Astrocyte (in vitro differentiated cells and primary cell): ENCODE data around the gene TRIM56. TPM values are rescaled to one million over a fixed set of nuclear protein-coding genes. Genes with fewer than 3 reads are reported as not detected.

Source experiments
- DNase-seq: peaks from one replicate; pipeline ENCODE4 v3.0.0-alpha.2; 2010; ENCODE audit warnings: low read depth
- FAIRE-seq: peaks from 2 replicates; lab custom pipeline; 2011; peaks lifted over from hg19 to GRCh38; lab: Jason Lieb, UNC
- H2AFZ ChIP-seq: 2 replicates; pipeline ENCODE4 v1.6.0; 2012; ENCODE audit warnings: low read depth, low read length, inconsistent platforms
- H3K27ac ChIP-seq: 2 replicates; pipeline ENCODE4 v1.5.1; 2011; ENCODE audit warnings: low read depth, low read length, inconsistent platforms
- H3K27me3 ChIP-seq: 2 replicates; pipeline ENCODE4 v1.6.0; 2011; ENCODE audit warnings: low read length, inconsistent platforms; ENCODE audit not compliant: insufficient read depth
- H3K36me3 ChIP-seq: 2 replicates; pipeline ENCODE4 v1.5.1; 2011; ENCODE audit warnings: low read length, inconsistent platforms; ENCODE audit not compliant: insufficient read depth
- H3K4me1 ChIP-seq: 2 replicates; pipeline ENCODE4 v1.5.1; 2011; ENCODE audit warnings: low read length, inconsistent platforms; ENCODE audit not compliant: insufficient read depth
- H3K4me2 ChIP-seq: 2 replicates; pipeline ENCODE4 v1.6.0; 2012; ENCODE audit warnings: low read length, inconsistent platforms
- H3K4me3 ChIP-seq: 2 replicates; pipeline ENCODE4 v1.5.1; 2011; ENCODE audit warnings: low read depth, mild to moderate bottlenecking, low read length, inconsistent platforms; ENCODE audit not compliant: insufficient read depth
- H3K79me2 ChIP-seq: 2 replicates; pipeline ENCODE4 v1.6.0; 2012; ENCODE audit warnings: mild to moderate bottlenecking, low read length, inconsistent platforms; ENCODE audit not compliant: insufficient read depth
- H3K9ac ChIP-seq: 2 replicates; pipeline ENCODE4 v1.6.0; 2012; ENCODE audit warnings: mild to moderate bottlenecking, low read length, inconsistent platforms
- H3K9me3 ChIP-seq: 2 replicates; pipeline ENCODE4 v1.5.1; 2012; ENCODE audit warnings: low read depth, mild to moderate bottlenecking, low read length, inconsistent platforms; ENCODE audit not compliant: insufficient read depth
- H4K20me1 ChIP-seq: 2 replicates; pipeline ENCODE4 v1.6.0; 2012; ENCODE audit warnings: low read length, inconsistent platforms; ENCODE audit not compliant: insufficient read depth
- H3K27ac Mint-ChIP-seq: one replicate; pipeline ENCODE4 v1.8.0; 2021; ENCODE audit warnings: mild to moderate bottlenecking, mixed read lengths; ENCODE audit not compliant: unreplicated experiment
- H3K27me3 Mint-ChIP-seq: one replicate; pipeline ENCODE4 v1.8.0; 2021; ENCODE audit warnings: low read depth, mixed read lengths; ENCODE audit not compliant: unreplicated experiment
- H3K36me3 Mint-ChIP-seq: one replicate; pipeline ENCODE4 v1.8.0; 2021; ENCODE audit warnings: low read depth, mixed read lengths; ENCODE audit not compliant: unreplicated experiment
- H3K4me1 Mint-ChIP-seq: one replicate; pipeline ENCODE4 v1.8.0; 2021; ENCODE audit warnings: low read depth, mixed read lengths; ENCODE audit not compliant: unreplicated experiment
- H3K4me3 Mint-ChIP-seq: one replicate; pipeline ENCODE4 v1.8.0; 2021; ENCODE audit warnings: mild to moderate bottlenecking, moderate library complexity, mixed read lengths; ENCODE audit not compliant: unreplicated experiment
- H3K9me3 Mint-ChIP-seq: one replicate; pipeline ENCODE4 v1.8.0; 2021; ENCODE audit warnings: mild to moderate bottlenecking, mixed read lengths; ENCODE audit not compliant: unreplicated experiment
- CTCF ChIP-seq: IDR thresholded peaks from 2 replicates; pipeline ENCODE4 v1.5.1; 2011; ENCODE audit warnings: low read depth, mild to moderate bottlenecking, inconsistent platforms, low read length, moderate library complexity; ENCODE audit not compliant: insufficient read depth
- EZH2 ChIP-seq: IDR thresholded peaks from 2 replicates; pipeline ENCODE4 v1.6.1; 2012; ENCODE audit warnings: mild to moderate bottlenecking, low read length, inconsistent platforms; ENCODE audit not compliant: insufficient read depth
- total RNA-seq: library from RNA; stranded (reverse); gene quantifications from 2 replicates; pipeline ENCODE4 v1.2.1, GENCODE V29; 2021

TRIM56 gene
- total RNA-seq, 1 donor from 2014 or later, result 24.2 TPM

- FAIRE-seq (no peak), DNase-seq (no peak)
- H2AFZ ChIP-seq, result no peak overlapping the region
- H3K27me3 ChIP-seq, result no peaks in the 10 kb centered on the region
- peak overlapping the region; percentile 79 for H3K27ac Mint-ChIP-seq
- H3K4me3 ChIP-seq, result peak overlapping the region; percentile 12
- H3K9me3 Mint-ChIP-seq, result no peaks in the 10 kb centered on the region
- peak overlapping the region; percentile 93 for H3K27ac ChIP-seq
- H3K4me1 ChIP-seq, result peaks cover 26% of the 10 kb centered on the region
- peak overlapping the region; percentile 75 for H3K9ac ChIP-seq
- H3K27me3 Mint-ChIP-seq, result no peaks in the 10 kb centered on the region
- no peaks in the 10 kb centered on the region for H3K9me3 ChIP-seq
- peak overlapping the region; percentile 73 for H3K4me2 ChIP-seq
- H3K4me3 Mint-ChIP-seq, result peak overlapping the region; percentile 64
- H3K36me3 Mint-ChIP-seq, result peaks cover 17% of the 10 kb centered on the region
- H4K20me1 ChIP-seq, result no peaks in the 10 kb centered on the region
- TF ChIP-seq CTCF (no peak), EZH2 (no peak)
- H3K79me2 ChIP-seq, result peaks cover 23% of the 10 kb centered on the region
- H3K36me3 ChIP-seq, result no peaks in the 10 kb centered on the region
- H3K4me1 Mint-ChIP-seq, result peaks cover 24% of the 10 kb centered on the region
Observed at GRCh38 chr7:101094376-101094775, 9.1 kb downstream of the TRIM56 start.

- FAIRE-seq (peak; percentile 13), DNase-seq (no peak)
- no peaks in the 10 kb centered on the region for H3K9me3 ChIP-seq
- no peaks in the 10 kb centered on the region for H4K20me1 ChIP-seq
- H3K4me3 Mint-ChIP-seq, result no peak overlapping the region
- peak overlapping the region; percentile 75 for H3K9ac ChIP-seq
- peaks cover 15% of the 10 kb centered on the region for H3K36me3 Mint-ChIP-seq
- H3K27me3 Mint-ChIP-seq, result no peaks in the 10 kb centered on the region
- H3K4me3 ChIP-seq, result peak overlapping the region; percentile 12
- TF ChIP-seq CTCF (peak; percentile 78), EZH2 (no peak)
- peaks cover 23% of the 10 kb centered on the region for H3K4me1 Mint-ChIP-seq
- peak overlapping the region; percentile 73 for H3K4me2 ChIP-seq
- peak overlapping the region; percentile 93 for H3K27ac ChIP-seq
- H3K27me3 ChIP-seq, result no peaks in the 10 kb centered on the region
- H3K9me3 Mint-ChIP-seq, result no peaks in the 10 kb centered on the region
- peaks cover 31% of the 10 kb centered on the region for H3K4me1 ChIP-seq
- H3K27ac Mint-ChIP-seq, result peak overlapping the region; percentile 79
- no peak overlapping the region for H2AFZ ChIP-seq
- H3K36me3 ChIP-seq, result no peaks in the 10 kb centered on the region
- H3K79me2 ChIP-seq, result peaks cover 19% of the 10 kb centered on the region
Observed at GRCh38 chr7:101094791-101095375, 9.6 kb downstream of the TRIM56 start.

GRCh38 chr7:101096331-101096956 is 11.2 kb downstream of the TRIM56 start:
- FAIRE-seq (no peak), DNase-seq (no peak)
- Histone ChIP-seq H3K4me1 (peaks cover 44% of the 10 kb centered on the region), H3K27ac (no peak overlapping the region), H3K4me3 (no peak overlapping the region), H3K9me3 (no peaks in the 10 kb centered on the region), H2AFZ (no peak overlapping the region), H3K9ac (no peak overlapping the region), H3K36me3 (no peaks in the 10 kb centered on the region), H3K4me2 (no peak overlapping the region), H4K20me1 (no peaks in the 10 kb centered on the region), H3K79me2 (peaks cover 12% of the 10 kb centered on the region), H3K27me3 (no peaks in the 10 kb centered on the region)
- Mint-ChIP-seq H3K4me1 (peaks cover 38% of the 10 kb centered on the region), H3K36me3 (peaks cover 9% of the 10 kb centered on the region), H3K27me3 (no peaks in the 10 kb centered on the region), H3K4me3 (no peak overlapping the region), H3K27ac (peak overlapping the region; percentile 3), H3K9me3 (no peaks in the 10 kb centered on the region)
- no peak for TF ChIP-seq EZH2
- TF ChIP-seq CTCF, result no peak
